ENCODE data around the gene ACOT7. TPM values are rescaled to one million over a fixed set of nuclear protein-coding genes. Genes with fewer than 3 reads are reported as not detected.

The ACOT7 gene
- total and polyA plus RNA-seq, 7 donors, result 2.3 to 12.4 (median 4.1) TPM

GRCh38 chr1:6351480-6352137 lies 42.0 kb downstream of the ACOT7 start:
- no peaks in the 10 kb centered on the region for H3K9me3 ChIP-seq
- no peak overlapping the region for H3K27ac ChIP-seq
- WGBS, 3 donors, result 34 to 47% (median 42%) methylated on average over 15 of the region's 15 CpGs
- peaks cover 29% of the 10 kb centered on the region for H3K4me1 ChIP-seq
- no peaks in the 10 kb centered on the region for H3K36me3 ChIP-seq (ENCODE audit: insufficient read depth in 1 of 2, low read depth in 1 of 2)
- DNase-seq, result peak; percentile 53 to 86
- H3K27me3 ChIP-seq (ENCODE audit: insufficient read depth in 3 of 3, low read length in 2 of 3), result no peaks in the 10 kb centered on the region
- TF ChIP-seq CTCF (IDR thresholded peaks at IDR 0.05), result no peak
- peak; percentile 36 to 61 (median 49) for ATAC-seq
- H3K4me3 ChIP-seq, result no peak overlapping the region
- intact Hi-C loops (cut with DNase I), result no loop called here

- H3K27ac ChIP-seq, result no peak overlapping the region
- peaks cover 29% of the 10 kb centered on the region for H3K4me1 ChIP-seq
- no peaks in the 10 kb centered on the region for H3K9me3 ChIP-seq
- intact Hi-C loops (cut with DNase I), result no loop called here
- no peak overlapping the region for H3K4me3 ChIP-seq
- ATAC-seq, result peak in 2 of 4 donors; percentile 37 to 47
- H3K27me3 ChIP-seq (ENCODE audit: insufficient read depth in 3 of 3, low read length in 2 of 3), result no peaks in the 10 kb centered on the region
- WGBS, 3 donors, result 52 to 62% (median 52%) methylated on average over 15 of the region's 15 CpGs
- DNase-seq, result peak; percentile 55 to 58
- H3K36me3 ChIP-seq (ENCODE audit: insufficient read depth in 1 of 2, low read depth in 1 of 2), result no peaks in the 10 kb centered on the region
- no peak for TF ChIP-seq CTCF (IDR thresholded peaks at IDR 0.05)
These were observed 43.0 kb downstream of the ACOT7 start for GRCh38 chr1:6350416-6351088.

GRCh38 chr1:6349254-6349943 lies 44.2 kb downstream of the ACOT7 start:
- no peaks in the 10 kb centered on the region for H3K36me3 ChIP-seq (ENCODE audit: insufficient read depth in 1 of 2, low read depth in 1 of 2)
- TF ChIP-seq CTCF (IDR thresholded peaks at IDR 0.05), result no peak
- no peak overlapping the region for H3K4me3 ChIP-seq
- DNase-seq, result no peak
- intact Hi-C loops (cut with DNase I), result loop anchor here in 1 of 2 donors (5.0 kb wide), 1 partner anchor 58 kb away; no protein-coding TSS in a partner anchor
- H3K9me3 ChIP-seq, result no peaks in the 10 kb centered on the region
- no peak overlapping the region for H3K27ac ChIP-seq
- no peaks in the 10 kb centered on the region for H3K27me3 ChIP-seq (ENCODE audit: insufficient read depth in 3 of 3, low read length in 2 of 3)
- no peak for ATAC-seq
- H3K4me1 ChIP-seq, result peaks cover 29% of the 10 kb centered on the region
- 87 to 91% (median 89%) methylated on average over 17 to 18 of the region's 18 CpGs for WGBS, 3 donors

- DNase-seq (peak in 1 of 2 donors; percentile 60), ATAC-seq (no peak)
- no peaks in the 10 kb centered on the region for H3K9me3 ChIP-seq
- intact Hi-C loops (cut with DNase I), result loop anchor here in 1 of 2 donors (5.0 kb wide), 1 partner anchor 59 kb away; no protein-coding TSS in a partner anchor
- TF ChIP-seq CTCF (IDR thresholded peaks at IDR 0.05), result no peak
- peaks cover 22% of the 10 kb centered on the region for H3K4me1 ChIP-seq
- H3K4me3 ChIP-seq, result no peak overlapping the region
- 65 to 75% (median 66%) methylated on average over 13 of the region's 13 CpGs for WGBS, 3 donors
- H3K27me3 ChIP-seq (ENCODE audit: insufficient read depth in 3 of 3, low read length in 2 of 3), result no peaks in the 10 kb centered on the region
- no peaks in the 10 kb centered on the region for H3K36me3 ChIP-seq (ENCODE audit: insufficient read depth in 1 of 2, low read depth in 1 of 2)
- H3K27ac ChIP-seq, result no peak overlapping the region
These were observed 44.9 kb downstream of the ACOT7 start for GRCh38 chr1:6348511-6349191.

Data from psoas muscle (tissue), 8 donors.